Stimulated activated CD8-positive, alpha-beta memory T cell treated with anti-CD3 and anti-CD28 coated beads, Interleukin-4, amount 100 ng/mL, for 4 hours (primary cell): ENCODE data around the gene HHLA2.

Experiments
- DNase-seq, 2 donors: peaks; one replicate each; pipeline ENCODE4 v3.0.0-alpha.2; 2020; ENCODE audit warnings: low read depth in 2 of 2, low spot score in 1 of 2

HHLA2 gene

GRCh38 chr3:108416111-108416869 is 119.9 kb downstream of the HHLA2 start:
- DNase-seq = no peak

DNA sequence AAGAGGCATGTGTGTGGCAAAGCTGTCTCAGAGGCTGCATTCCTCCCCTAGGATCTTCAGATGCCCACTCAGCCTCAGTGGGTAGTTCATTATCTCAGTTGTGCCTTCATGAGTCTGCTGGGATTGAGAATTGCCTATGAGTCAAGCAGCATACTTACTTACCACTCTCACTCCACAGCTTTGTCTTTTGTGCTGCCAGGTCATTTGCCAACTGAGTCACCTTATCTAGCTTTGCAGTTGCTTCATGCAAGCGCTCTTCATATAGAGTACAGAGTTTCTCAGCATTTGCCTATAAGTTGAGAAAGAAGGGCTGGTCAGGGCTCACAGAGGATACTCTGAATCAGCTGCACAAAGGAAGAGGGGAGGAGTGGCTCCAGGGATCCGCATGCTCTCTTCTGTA is 124.6 kb downstream of the HHLA2 start:
- no peak for DNase-seq
